Naive thymus-derived CD8-positive, alpha-beta T cell (primary cell): ENCODE results near the gene LRRC74A. TPM values are rescaled to one million over a fixed set of nuclear protein-coding genes. Genes with fewer than 3 reads are reported as not detected.
A peak's percentile ranks its signal among the peaks of the same experiment; 100 is the strongest.

ENCODE experiments used
- ATAC-seq, 2 donors: fragments of 150-1000 bp; cut with Tn5 transposase in 1 of 2; sonication (Bioruptor Pico), chemical (Tn5 transposase) in 1 of 2; 1 replicate in 1 of 2; 2 replicates in 1 of 2; pipeline ENCODE4 v1.10.0; 2021; ENCODE audit warnings: mild to moderate bottlenecking in 2 of 2, moderate library complexity in 2 of 2
- POLR2A ChIA-PET: fragments of 350-600 bp; sonication (Branson Sonifier 250); formaldehyde crosslinking; loops from one replicate; lab custom pipeline; 2021; ENCODE audit warnings: antibody characterized with exemption; lab: Charles Lee
- DNase-seq, 10 donors: peaks; one replicate each; pipeline versions ENCODE4 v3.0.0 to v3.0.0-alpha.2; 2020 to 2022
- H3K27ac Mint-ChIP-seq, 10 donors: one replicate each; pipeline ENCODE4 v1.8.0; 2020 to 2022; ENCODE audit warnings: mild to moderate bottlenecking in 10 of 10, mixed read lengths in 10 of 10, moderate library complexity in 4 of 10, inconsistent platforms in 1 of 10
- H3K27me3 Mint-ChIP-seq, 5 donors: one replicate each; pipeline ENCODE4 v1.8.0; 2021 to 2022; ENCODE audit warnings: mixed read lengths in 5 of 5
- H3K36me3 Mint-ChIP-seq, 3 donors: one replicate each; pipeline ENCODE4 v1.8.0; 2020 to 2022; ENCODE audit warnings: mixed read lengths in 3 of 3, mild to moderate bottlenecking in 2 of 3, inconsistent platforms in 1 of 3
- H3K4me1 Mint-ChIP-seq, 4 donors: one replicate each; pipeline ENCODE4 v1.8.0; 2021 to 2022; ENCODE audit warnings: mixed read lengths in 4 of 4
- H3K4me3 Mint-ChIP-seq, 10 donors: one replicate each; pipeline ENCODE4 v1.8.0; 2020 to 2022; ENCODE audit warnings: mild to moderate bottlenecking in 10 of 10, mixed read lengths in 10 of 10, moderate library complexity in 6 of 10, inconsistent platforms in 1 of 10
- H3K9me3 Mint-ChIP-seq, 9 donors: one replicate each; pipeline ENCODE4 v1.8.0; 2020 to 2022; ENCODE audit warnings: mixed read lengths in 9 of 9, mild to moderate bottlenecking in 3 of 9, inconsistent platforms in 1 of 9, moderate library complexity in 1 of 9
- polyA plus RNA-seq, 3 donors: library from polyadenylated mRNA; unstranded; fragments of 300-500 nt; fragmentation: Illumina TruSeq; gene quantifications; one replicate each; pipeline ENCODE4 v1.2.3, GENCODE V29; 2021
- total RNA-seq, 8 experiments: library from RNA in 2 of 8; stranded (reverse) in 2 of 8; gene quantifications; one replicate each; pipeline ENCODE4 v1.2.3 and lab custom pipeline; 2021 to 2026

LRRC74A gene
- not detected for total RNA-seq
- under 1 TPM in 1 of 3 donors, not detected in 2; 0.56 TPM for polyA plus RNA-seq
- 0 reads per million in 6 experiments for total RNA-seq (lab: John Stamatoyannopoulos, UW)

- peaks cover 0 to 1% (median 0%) of the 10 kb centered on the region in 4 donors for H3K4me1 Mint-ChIP-seq
- POLR2A ChIA-PET = no interaction called here
- peaks cover 0 to 5% (median 2%) of the 10 kb centered on the region in 5 donors for H3K27me3 Mint-ChIP-seq
- H3K4me3 Mint-ChIP-seq = no peak within 1 kb of the TSS
- H3K27ac Mint-ChIP-seq = no peak within 1 kb of the TSS
- no peaks in the 10 kb centered on the region for H3K9me3 Mint-ChIP-seq
- ATAC-seq = no peak
- no peak for DNase-seq
- H3K36me3 Mint-ChIP-seq = peaks cover 0 to 2% (median 0%) of the 10 kb centered on the region in 3 donors
These were observed at the start of gene LRRC74A for GRCh38 chr14:76826122-76826521. LRRC74A (plus strand) TSS chr14:76826408; CDS start chr14:76826698, 290 bp downstream.

GRCh38 chr14:76776428-76777251 is 49.6 kb upstream of the LRRC74A start:
- Mint-ChIP-seq H3K27me3 (peaks cover 0 to 2% (median 0%) of the 10 kb centered on the region in 5 donors), H3K4me1 (peaks cover 0 to 8% (median 4%) of the 10 kb centered on the region in 4 donors), H3K9me3 (no peaks in the 10 kb centered on the region), H3K36me3 (no peaks in the 10 kb centered on the region), H3K4me3 (no peak overlapping the region), H3K27ac (peak overlapping the region in 1 of 10 donors; percentile 32)
- POLR2A ChIA-PET = no interaction called here
- no peak for ATAC-seq
- no peak for DNase-seq

GRCh38 chr14:76777721-76778120 is 48.5 kb upstream of the LRRC74A start:
- ATAC-seq (no peak), DNase-seq (no peak)
- Mint-ChIP-seq H3K27me3 (no peaks in the 10 kb centered on the region), H3K36me3 (peaks cover 0 to 7% (median 0%) of the 10 kb centered on the region in 3 donors), H3K27ac (peak overlapping the region in 1 of 10 donors; percentile 32), H3K4me1 (peaks cover 0 to 10% (median 4%) of the 10 kb centered on the region in 4 donors), H3K9me3 (no peaks in the 10 kb centered on the region), H3K4me3 (no peak overlapping the region)
- POLR2A ChIA-PET = interaction anchor here (0.6 kb wide), 1 partner anchor 9 kb away, joined by 4 read pairs; no protein-coding TSS in a partner anchor

- no peak for DNase-seq
- Mint-ChIP-seq H3K4me1 (peaks cover 5 to 16% (median 7%) of the 10 kb centered on the region in 4 donors), H3K27me3 (no peaks in the 10 kb centered on the region), H3K36me3 (peaks cover 0 to 11% (median 0%) of the 10 kb centered on the region in 3 donors), H3K4me3 (no peak overlapping the region), H3K27ac (peak overlapping the region in 2 of 10 donors; percentile 51 to 65), H3K9me3 (no peaks in the 10 kb centered on the region)
- POLR2A ChIA-PET = no interaction called here
- ATAC-seq = no peak
These were observed 47.5 kb upstream of the LRRC74A start for GRCh38 chr14:76778546-76779215.

- POLR2A ChIA-PET = no interaction called here
- no peak overlapping the region for H3K4me3 Mint-ChIP-seq
- ATAC-seq (no peak), DNase-seq (no peak)
- peaks cover 5 to 14% (median 8%) of the 10 kb centered on the region in 4 donors for H3K4me1 Mint-ChIP-seq
- H3K27ac Mint-ChIP-seq = peak overlapping the region in 2 of 10 donors; percentile 59 to 89
- H3K36me3 Mint-ChIP-seq = peaks cover 0 to 11% (median 0%) of the 10 kb centered on the region in 3 donors
- no peaks in the 10 kb centered on the region for H3K27me3 Mint-ChIP-seq
- no peaks in the 10 kb centered on the region for H3K9me3 Mint-ChIP-seq
These were observed 46.8 kb upstream of the LRRC74A start for GRCh38 chr14:76779221-76780057.

GRCh38 chr14:76780058-76780345 is 46.2 kb upstream of the LRRC74A start:
- DNase-seq (no peak), ATAC-seq (no peak)
- no peaks in the 10 kb centered on the region for H3K27me3 Mint-ChIP-seq
- H3K4me3 Mint-ChIP-seq = no peak overlapping the region
- peaks cover 0 to 11% (median 0%) of the 10 kb centered on the region in 3 donors for H3K36me3 Mint-ChIP-seq
- POLR2A ChIA-PET = no interaction called here
- no peaks in the 10 kb centered on the region for H3K9me3 Mint-ChIP-seq
- H3K27ac Mint-ChIP-seq = peak overlapping the region in 4 of 10 donors; percentile 52 to 89 (median 66)
- peaks cover 9 to 16% (median 11%) of the 10 kb centered on the region in 4 donors for H3K4me1 Mint-ChIP-seq

- no peaks in the 10 kb centered on the region for H3K9me3 Mint-ChIP-seq
These were observed 45.8 kb upstream of the LRRC74A start for GRCh38 chr14:76780360-76780759.

GRCh38 chr14:76780875-76781647 is 45.1 kb upstream of the LRRC74A start:
- H3K27me3 Mint-ChIP-seq = no peaks in the 10 kb centered on the region
- POLR2A ChIA-PET = no interaction called here
- H3K27ac Mint-ChIP-seq = peak overlapping the region in 4 of 10 donors; percentile 27 to 89 (median 56)
- H3K4me3 Mint-ChIP-seq = peak overlapping the region in 1 of 10 donors; percentile 19
- DNase-seq (no peak), ATAC-seq (no peak)
- H3K4me1 Mint-ChIP-seq = peaks cover 11 to 18% (median 12%) of the 10 kb centered on the region in 4 donors
- H3K36me3 Mint-ChIP-seq = peaks cover 0 to 19% (median 0%) of the 10 kb centered on the region in 3 donors
- H3K9me3 Mint-ChIP-seq = no peaks in the 10 kb centered on the region

More at GRCh38 chr14:76780360-76780759, 45.8 kb upstream of the LRRC74A start:
- Mint-ChIP-seq H3K4me1 (peaks cover 9 to 18% (median 12%) of the 10 kb centered on the region in 4 donors), H3K36me3 (peaks cover 0 to 13% (median 0%) of the 10 kb centered on the region in 3 donors), H3K27me3 (no peaks in the 10 kb centered on the region), H3K27ac (peak overlapping the region in 6 of 10 donors; percentile 46 to 89 (median 56)), H3K4me3 (no peak overlapping the region)
- DNase-seq = no peak
- POLR2A ChIA-PET = no interaction called here
- ATAC-seq = no peak

- peaks cover 0 to 25% (median 0%) of the 10 kb centered on the region in 3 donors for H3K36me3 Mint-ChIP-seq
- DNase-seq (no peak), ATAC-seq (no peak)
- H3K4me3 Mint-ChIP-seq = no peak overlapping the region
- H3K27me3 Mint-ChIP-seq = no peaks in the 10 kb centered on the region
- peaks cover 11 to 18% (median 12%) of the 10 kb centered on the region in 4 donors for H3K4me1 Mint-ChIP-seq
- peak overlapping the region in 3 of 10 donors; percentile 24 to 51 (median 27) for H3K27ac Mint-ChIP-seq
- POLR2A ChIA-PET = no interaction called here
- H3K9me3 Mint-ChIP-seq = no peaks in the 10 kb centered on the region
These were observed 44.6 kb upstream of the LRRC74A start for GRCh38 chr14:76781648-76782051.

- no peak for DNase-seq
- H3K4me3 Mint-ChIP-seq = no peak overlapping the region
- peak overlapping the region in 8 of 10 donors; percentile 67 to 89 (median 76) for H3K27ac Mint-ChIP-seq
- POLR2A ChIA-PET = no interaction called here
- H3K27me3 Mint-ChIP-seq = no peaks in the 10 kb centered on the region
- peaks cover 11 to 18% (median 12%) of the 10 kb centered on the region in 4 donors for H3K4me1 Mint-ChIP-seq
- no peaks in the 10 kb centered on the region for H3K9me3 Mint-ChIP-seq
- no peak for ATAC-seq
- peaks cover 0 to 32% (median 3%) of the 10 kb centered on the region in 3 donors for H3K36me3 Mint-ChIP-seq
These were observed 43.9 kb upstream of the LRRC74A start for GRCh38 chr14:76782115-76782884.
